HAP-1 (cell line): ENCODE results near the gene PSMA3.

Source experiments
- DNase-seq, 2 experiments: peaks; one replicate each; pipeline ENCODE4 v3.0.0-alpha.2; 2016 to 2020; ENCODE audit warnings: low spot score in 2 of 2
- H3K27me3 ChIP-seq: fragments of 250-450 bp; sonication (Bioruptor Pico); 2 replicates; pipeline ENCODE4 v1.5.1; 2020; ENCODE audit warnings: low read depth, mild to moderate bottlenecking, moderate library complexity
- H3K36me3 ChIP-seq: fragments of 250-450 bp; sonication (Bioruptor Pico); replicated peaks from 2 replicates; pipeline ENCODE4 v1.5.1; 2020; ENCODE audit warnings: mild to moderate bottlenecking
- H3K4me1 ChIP-seq: fragments of 250-450 bp; sonication (Bioruptor Pico); 2 replicates; pipeline ENCODE4 v1.5.1; 2020; ENCODE audit warnings: mild to moderate bottlenecking
- H3K4me3 ChIP-seq: fragments of 250-450 bp; sonication (Bioruptor Pico); 2 replicates; pipeline ENCODE4 v1.5.1; 2020; ENCODE audit warnings: mild to moderate bottlenecking, moderate library complexity
- H3K9me3 ChIP-seq: fragments of 250-450 bp; sonication (Bioruptor Pico); 2 replicates; pipeline ENCODE4 v1.5.1; 2020; ENCODE audit warnings: mild to moderate bottlenecking, moderate library complexity
- in situ Hi-C: fragments of 300-500 bp; cut with MboI; formaldehyde crosslinking; loops from 3 replicates; pipeline ENCODE4 v1.14.3; 2020; ENCODE audit warnings: low sequenced_read_pairs, inconsistent platforms, mixed read lengths

The PSMA3 gene

GRCh38 chr14:58244556-58245387 is at the start of gene PSMA3:
TSS of gene PSMA3 (plus strand) at chr14:58244843. CDS start at chr14:58244921, 78 bp downstream.
- Histone ChIP-seq H3K4me1 (peaks cover 26% of the 10 kb centered on the region), H3K27me3 (no peaks in the 10 kb centered on the region), H3K9me3 (no peaks in the 10 kb centered on the region), H3K4me3 (peak within 1 kb of the TSS; percentile 78), H3K36me3 (peaks cover 28% of the 10 kb centered on the region)
- in situ Hi-C loops, result no loop called here
- DNase-seq, result peak; percentile 96 to 98

GRCh38 chr14:58196198-58196597 is 48.4 kb upstream of the PSMA3 start:
- no peak overlapping the region for H3K4me3 ChIP-seq
- DNase-seq, result no peak
- peaks cover 7% of the 10 kb centered on the region for H3K4me1 ChIP-seq
- H3K9me3 ChIP-seq, result no peaks in the 10 kb centered on the region
- in situ Hi-C loops, result no loop called here
- no peaks in the 10 kb centered on the region for H3K36me3 ChIP-seq
- no peaks in the 10 kb centered on the region for H3K27me3 ChIP-seq

- Histone ChIP-seq H3K27me3 (no peaks in the 10 kb centered on the region), H3K9me3 (no peaks in the 10 kb centered on the region), H3K4me3 (no peak overlapping the region), H3K36me3 (no peaks in the 10 kb centered on the region), H3K4me1 (peaks cover 10% of the 10 kb centered on the region)
- in situ Hi-C loops, result no loop called here
- no peak for DNase-seq
Observed at GRCh38 chr14:58198086-58198485, 46.6 kb upstream of the PSMA3 start.

- H3K4me1 ChIP-seq, result peaks cover 10% of the 10 kb centered on the region
- H3K9me3 ChIP-seq, result no peaks in the 10 kb centered on the region
- H3K27me3 ChIP-seq, result no peaks in the 10 kb centered on the region
- peak; percentile 73 to 93 for DNase-seq
- in situ Hi-C loops, result no loop called here
- peak within 1 kb of the TSS; percentile 95 for H3K4me3 ChIP-seq
- H3K36me3 ChIP-seq, result no peaks in the 10 kb centered on the region
Observed at GRCh38 chr14:58199726-58200479, 44.7 kb upstream of the PSMA3 start, which contains the start of gene ACTR10. TSS of gene ACTR10 (plus strand) at chr14:58200149. CDS start at chr14:58200218, 69 bp downstream.

GRCh38 chr14:58200480-58200841 is 44.2 kb upstream of the PSMA3 start:
- no peaks in the 10 kb centered on the region for H3K36me3 ChIP-seq
- no peak for DNase-seq
- no peaks in the 10 kb centered on the region for H3K9me3 ChIP-seq
- H3K4me1 ChIP-seq, result peaks cover 10% of the 10 kb centered on the region
- peak overlapping the region; percentile 95 for H3K4me3 ChIP-seq
- no peaks in the 10 kb centered on the region for H3K27me3 ChIP-seq
- in situ Hi-C loops, result no loop called here

- H3K4me3 ChIP-seq, result peak overlapping the region; percentile 95
- H3K4me1 ChIP-seq, result peaks cover 10% of the 10 kb centered on the region
- no peaks in the 10 kb centered on the region for H3K36me3 ChIP-seq
- in situ Hi-C loops, result no loop called here
- DNase-seq, result no peak
- H3K27me3 ChIP-seq, result no peaks in the 10 kb centered on the region
- H3K9me3 ChIP-seq, result no peaks in the 10 kb centered on the region
Observed at GRCh38 chr14:58200846-58201245, 43.8 kb upstream of the PSMA3 start.

DNA sequence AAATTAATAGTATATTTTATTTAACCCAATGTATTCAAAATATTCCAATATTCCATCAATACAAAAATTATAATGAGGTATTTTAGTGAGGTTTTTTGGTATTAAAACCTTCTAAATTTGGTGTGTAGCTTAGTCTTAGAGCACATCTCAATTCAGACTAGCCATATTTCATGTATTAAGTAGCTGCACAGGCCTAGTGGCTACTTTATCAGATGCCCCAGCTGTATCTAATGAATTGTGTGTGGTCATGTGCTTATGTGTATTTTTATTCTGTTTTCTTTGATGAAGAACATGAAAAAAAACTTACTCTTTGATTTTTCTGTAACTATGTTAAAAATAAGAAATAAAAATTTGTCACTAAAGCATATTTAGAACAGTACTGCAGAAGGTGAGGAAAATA is 31.5 kb upstream of the PSMA3 start:
- in situ Hi-C loops, result no loop called here
- Histone ChIP-seq H3K4me3 (no peak overlapping the region), H3K9me3 (no peaks in the 10 kb centered on the region), H3K4me1 (no peaks in the 10 kb centered on the region), H3K27me3 (no peaks in the 10 kb centered on the region), H3K36me3 (peaks cover 39% of the 10 kb centered on the region)
- no peak for DNase-seq

DNA sequence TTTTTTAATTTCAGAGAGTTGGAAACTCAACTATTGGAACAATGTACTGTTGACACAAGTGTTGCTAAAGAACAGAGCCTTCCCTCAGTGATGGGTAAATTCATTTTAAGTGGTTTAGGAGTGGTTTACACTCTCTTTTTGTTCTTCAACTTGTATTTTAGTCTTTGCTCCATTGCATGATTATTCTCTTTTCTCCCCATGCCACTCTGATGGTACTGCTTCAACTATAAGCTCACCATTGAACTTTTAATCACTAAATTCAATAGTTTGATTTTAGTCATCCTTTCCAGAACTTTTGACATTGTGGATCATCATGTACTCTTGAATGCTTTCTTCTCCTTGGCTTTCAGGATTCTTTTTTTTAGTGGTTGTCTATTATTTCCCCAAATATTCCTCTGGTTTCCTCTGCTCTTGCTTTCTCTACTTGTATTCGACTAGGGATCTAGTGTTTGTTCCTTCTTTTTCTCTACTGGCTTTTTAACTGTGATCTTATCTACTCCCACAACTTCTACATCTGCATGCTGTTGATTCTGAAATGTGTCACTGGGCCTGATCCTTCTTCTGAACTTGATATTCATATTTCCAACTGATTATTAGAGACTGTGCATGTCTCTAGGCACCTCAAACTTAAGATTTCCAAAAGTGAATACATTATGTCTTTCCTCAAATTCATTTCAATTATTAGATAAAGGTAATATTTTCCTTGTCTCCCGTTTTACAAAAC is 29.3 kb upstream of the PSMA3 start:
- peaks cover 33% of the 10 kb centered on the region for H3K36me3 ChIP-seq
- in situ Hi-C loops, result no loop called here
- no peak for DNase-seq
- H3K4me3 ChIP-seq, result no peak overlapping the region
- no peaks in the 10 kb centered on the region for H3K4me1 ChIP-seq
- no peaks in the 10 kb centered on the region for H3K9me3 ChIP-seq
- H3K27me3 ChIP-seq, result no peaks in the 10 kb centered on the region

GRCh38 chr14:58216544-58216943 is 28.1 kb upstream of the PSMA3 start:
- H3K4me3 ChIP-seq, result no peak overlapping the region
- H3K36me3 ChIP-seq, result peaks cover 30% of the 10 kb centered on the region
- no peaks in the 10 kb centered on the region for H3K27me3 ChIP-seq
- no peak for DNase-seq
- H3K4me1 ChIP-seq, result no peaks in the 10 kb centered on the region
- no peaks in the 10 kb centered on the region for H3K9me3 ChIP-seq
- in situ Hi-C loops, result no loop called here

GRCh38 chr14:58227096-58227819 is 17.4 kb upstream of the PSMA3 start:
- Histone ChIP-seq H3K9me3 (no peaks in the 10 kb centered on the region), H3K27me3 (no peaks in the 10 kb centered on the region), H3K4me1 (no peaks in the 10 kb centered on the region), H3K4me3 (no peak overlapping the region), H3K36me3 (no peaks in the 10 kb centered on the region; the same call in 1 of the 2 replicates)
- in situ Hi-C loops, result no loop called here
- no peak for DNase-seq

GRCh38 chr14:58238252-58239243 is 6.1 kb upstream of the PSMA3 start:
- DNase-seq, result no peak
- peaks cover 7% of the 10 kb centered on the region for H3K4me1 ChIP-seq
- H3K36me3 ChIP-seq, result peaks cover 2% of the 10 kb centered on the region; the same call in 1 of the 2 replicates
- H3K9me3 ChIP-seq, result no peaks in the 10 kb centered on the region
- H3K27me3 ChIP-seq, result no peaks in the 10 kb centered on the region
- in situ Hi-C loops, result no loop called here
- no peak overlapping the region for H3K4me3 ChIP-seq
